Tibial nerve (tissue), 4 donors: ENCODE data around the gene AUNIP. TPM values are rescaled to one million over a fixed set of nuclear protein-coding genes. Genes with fewer than 3 reads are reported as not detected.

Experiments used
- DNase-seq, 2 donors: peaks; one replicate each; pipeline ENCODE4 v3.0.0-alpha.2; 2019; ENCODE audit warnings: low spot score in 2 of 2
- H3K27ac ChIP-seq, 4 donors: fragments of 200-600 bp; sonication (generic) in 3 of 4; one replicate each; pipeline ENCODE4 v1.5.1; 2017 to 2019; ENCODE audit warnings: mild to moderate bottlenecking in 1 of 4
- H3K27me3 ChIP-seq, 2 donors: fragments of 200-600 bp; sonication (generic) in 1 of 2; one replicate each; pipeline versions ENCODE4 v1.5.1 to v1.6.0; 2017 to 2019
- H3K36me3 ChIP-seq, 3 donors: fragments of 200-600 bp; sonication (generic); one replicate each; pipeline ENCODE4 v1.5.1; 2018 to 2019
- H3K4me1 ChIP-seq, 4 donors: fragments of 200-600 bp; sonication (generic) in 3 of 4; one replicate each; pipeline ENCODE4 v1.5.1; 2017 to 2019
- H3K4me3 ChIP-seq, 4 donors: fragments of 200-600 bp; sonication (generic) in 3 of 4; one replicate each; pipeline ENCODE4 v1.5.1; 2017 to 2019; ENCODE audit warnings: mild to moderate bottlenecking in 1 of 4, moderate library complexity in 1 of 4
- H3K9me3 ChIP-seq, 4 donors: fragments of 200-600 bp; sonication (generic) in 3 of 4; one replicate each; pipeline ENCODE4 v1.5.1; 2017 to 2019
- EP300 ChIP-seq, 2 donors: sonication (generic); formaldehyde crosslinking; IDR thresholded peaks; one replicate each; pipeline ENCODE4 v1.6.1; 2017; ENCODE audit warnings: antibody characterized with exemption in 2 of 2, mild to moderate bottlenecking in 1 of 2
- POLR2A ChIP-seq, 2 donors: fragments of 450-650 bp; IDR thresholded peaks; one replicate each; pipeline ENCODE4 v1.6.1; 2017; ENCODE audit warnings: antibody characterized with exemption in 2 of 2, mild to moderate bottlenecking in 2 of 2, moderate library complexity in 2 of 2
- WGBS, 2 donors: methylation state at CpG; one replicate each; pipeline ENCODE4 v1.1.5; 2018; 5-methylcytosine and 5-hydroxymethylcytosine counted together
- total RNA-seq, 4 donors: library from RNA; depleted of rRNA; stranded (reverse); fragments of >200 nt; gene quantifications; one replicate each; pipeline ENCODE4 v1.1.0, GENCODE V29; 2016
- TF ChIP-seq, protein P1 (sequence below), 5 experiments: fragments of 200-600 bp in 3 of 5; fragments of 450-650 bp in 2 of 5; sonication (generic) in 3 of 5; IDR thresholded peaks; one replicate each; pipeline ENCODE4 v1.5.1; 2016 to 2019; ENCODE audit warnings: antibody characterized with exemption in 5 of 5, mild to moderate bottlenecking in 3 of 5, moderate library complexity in 2 of 5

AUNIP gene
- total RNA-seq, 4 donors from 2014 or later, result not detected

DNA sequence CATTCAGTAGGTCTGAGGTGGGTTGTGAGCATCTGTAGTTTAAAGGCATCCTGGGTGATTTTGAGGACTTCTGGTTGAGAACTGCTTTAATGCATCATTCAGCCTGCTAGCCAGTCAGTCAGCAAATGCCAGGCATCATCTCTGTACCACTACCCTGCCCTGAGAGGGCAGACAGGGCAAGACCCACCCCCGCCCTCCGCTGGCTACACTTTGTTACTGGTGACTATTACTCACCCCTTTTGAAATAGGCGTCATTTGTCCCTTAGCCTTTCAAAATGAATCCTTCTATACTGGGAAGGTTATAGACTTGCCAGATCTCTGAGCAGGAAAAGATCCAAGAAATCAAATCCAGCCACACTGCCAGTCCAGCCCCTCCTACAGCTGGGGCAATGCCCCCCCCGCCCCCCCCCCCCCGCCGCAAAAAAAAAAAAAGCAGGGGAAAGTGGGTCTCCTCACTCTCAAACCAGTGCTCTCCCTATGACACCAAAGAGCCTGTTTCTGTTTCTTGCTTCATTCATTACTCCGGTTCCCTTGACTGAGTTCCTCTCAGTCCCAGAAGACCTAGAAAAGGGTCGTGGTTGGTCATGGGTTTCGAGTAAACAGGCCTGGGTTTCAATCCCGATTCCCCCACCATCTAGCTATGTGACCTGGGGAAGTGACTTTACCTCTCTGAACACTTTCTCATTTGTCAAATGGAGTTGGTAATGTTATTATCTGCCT is 54.9 kb downstream of the AUNIP start:
- Histone ChIP-seq H3K9me3 (no peaks in the 10 kb centered on the region), H3K27ac (peak overlapping the region in 2 of 4 donors; percentile 84 to 89), H3K27me3 (no peaks in the 10 kb centered on the region), H3K4me3 (no peak overlapping the region), H3K4me1 (peaks cover 0 to 89% (median 48%) of the 10 kb centered on the region in 4 donors), H3K36me3 (peaks cover 0 to 30% (median 0%) of the 10 kb centered on the region in 3 donors)
- no peak for TF ChIP-seq POLR2A (IDR thresholded peaks at IDR 0.05)
- TF ChIP-seq, protein P1, sequence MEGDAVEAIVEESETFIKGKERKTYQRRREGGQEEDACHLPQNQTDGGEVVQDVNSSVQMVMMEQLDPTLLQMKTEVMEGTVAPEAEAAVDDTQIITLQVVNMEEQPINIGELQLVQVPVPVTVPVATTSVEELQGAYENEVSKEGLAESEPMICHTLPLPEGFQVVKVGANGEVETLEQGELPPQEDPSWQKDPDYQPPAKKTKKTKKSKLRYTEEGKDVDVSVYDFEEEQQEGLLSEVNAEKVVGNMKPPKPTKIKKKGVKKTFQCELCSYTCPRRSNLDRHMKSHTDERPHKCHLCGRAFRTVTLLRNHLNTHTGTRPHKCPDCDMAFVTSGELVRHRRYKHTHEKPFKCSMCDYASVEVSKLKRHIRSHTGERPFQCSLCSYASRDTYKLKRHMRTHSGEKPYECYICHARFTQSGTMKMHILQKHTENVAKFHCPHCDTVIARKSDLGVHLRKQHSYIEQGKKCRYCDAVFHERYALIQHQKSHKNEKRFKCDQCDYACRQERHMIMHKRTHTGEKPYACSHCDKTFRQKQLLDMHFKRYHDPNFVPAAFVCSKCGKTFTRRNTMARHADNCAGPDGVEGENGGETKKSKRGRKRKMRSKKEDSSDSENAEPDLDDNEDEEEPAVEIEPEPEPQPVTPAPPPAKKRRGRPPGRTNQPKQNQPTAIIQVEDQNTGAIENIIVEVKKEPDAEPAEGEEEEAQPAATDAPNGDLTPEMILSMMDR (IDR thresholded peaks at IDR 0.05), result no peak
- TF ChIP-seq EP300 (IDR thresholded peaks at IDR 0.05), result no peak
- DNase-seq, result no peak
- 48 to 51% methylated on average over 10 of the region's 10 CpGs for WGBS, 2 donors

- DNase-seq, result no peak
- Histone ChIP-seq H3K4me1 (peaks cover 0 to 93% (median 49%) of the 10 kb centered on the region in 4 donors), H3K4me3 (no peak overlapping the region), H3K27ac (peak overlapping the region in 2 of 4 donors; percentile 84 to 89), H3K27me3 (no peaks in the 10 kb centered on the region), H3K9me3 (no peaks in the 10 kb centered on the region), H3K36me3 (peaks cover 0 to 20% (median 0%) of the 10 kb centered on the region in 3 donors)
- WGBS, 2 donors, result 82 to 85% methylated on average over 1 of the region's 1 CpG
- TF ChIP-seq EP300 (IDR thresholded peaks at IDR 0.05) (no peak), POLR2A (IDR thresholded peaks at IDR 0.05) (no peak)
- TF ChIP-seq, protein P1 (IDR thresholded peaks at IDR 0.05), result no peak
These were observed 55.9 kb downstream of the AUNIP start for GRCh38 chr1:25803368-25803767.

GRCh38 chr1:25802915-25803314 is 56.3 kb downstream of the AUNIP start:
- TF ChIP-seq POLR2A (IDR thresholded peaks at IDR 0.05), result no peak
- no peak for TF ChIP-seq EP300 (IDR thresholded peaks at IDR 0.05)
- TF ChIP-seq, protein P1 (IDR thresholded peaks at IDR 0.05), result no peak
- Histone ChIP-seq H3K4me1 (peaks cover 0 to 93% (median 48%) of the 10 kb centered on the region in 4 donors), H3K27ac (peak overlapping the region in 2 of 4 donors; percentile 84 to 89), H3K27me3 (no peaks in the 10 kb centered on the region), H3K4me3 (no peak overlapping the region), H3K36me3 (peaks cover 0 to 15% (median 0%) of the 10 kb centered on the region in 3 donors), H3K9me3 (no peaks in the 10 kb centered on the region)
- DNase-seq, result no peak
- 57 to 65% methylated on average over 6 of the region's 6 CpGs for WGBS, 2 donors

DNA sequence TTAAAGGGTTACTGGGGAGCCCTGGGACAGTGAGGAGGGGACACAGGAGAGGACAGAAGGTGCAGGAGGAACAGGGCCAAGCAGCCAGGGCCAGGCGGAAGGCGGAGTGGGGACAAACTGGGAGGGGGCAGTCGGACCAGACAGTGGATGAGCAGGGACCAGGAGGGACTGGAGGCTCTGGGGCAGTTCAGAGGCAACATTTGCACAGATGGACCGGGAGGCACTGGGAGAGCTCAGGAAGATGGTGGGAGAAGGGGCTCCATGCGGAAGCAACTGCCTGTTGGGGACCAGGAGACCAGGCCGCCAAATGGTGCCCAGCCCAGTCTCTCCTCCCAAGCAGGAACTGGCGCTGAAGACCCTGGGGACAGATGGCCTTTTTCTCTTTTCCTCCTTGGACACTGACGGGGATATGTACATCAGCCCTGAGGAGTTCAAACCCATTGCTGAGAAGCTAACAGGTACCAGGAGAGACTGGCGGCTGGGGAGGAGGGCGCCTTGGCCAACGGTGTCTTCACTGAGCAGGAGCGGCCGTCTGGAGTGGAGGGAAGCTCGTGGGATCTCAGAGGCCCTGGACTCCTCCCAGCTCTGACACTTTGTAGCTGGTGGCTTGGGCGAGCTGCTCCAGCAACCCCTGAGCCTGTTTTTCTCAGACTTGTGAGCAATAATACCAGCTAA is 58.4 kb downstream of the AUNIP start:
- Histone ChIP-seq H3K4me1 (peaks cover 0 to 85% (median 35%) of the 10 kb centered on the region in 4 donors), H3K9me3 (no peaks in the 10 kb centered on the region), H3K4me3 (peak overlapping the region; percentile 48 to 77 (median 68)), H3K27ac (peak overlapping the region; percentile 31 to 88 (median 82)), H3K36me3 (peaks cover 0 to 7% (median 0%) of the 10 kb centered on the region in 3 donors), H3K27me3 (no peaks in the 10 kb centered on the region)
- no peak for DNase-seq
- no peak for TF ChIP-seq POLR2A (IDR thresholded peaks at IDR 0.05)
- TF ChIP-seq, protein P1 (IDR thresholded peaks at IDR 0.05), result no peak
- no peak for TF ChIP-seq EP300 (IDR thresholded peaks at IDR 0.05)
- WGBS, 2 donors, result 43 to 49% methylated on average over 15 of the region's 15 CpGs
